ENCODE measurements around the gene SRRM4. TPM values are rescaled to one million over a fixed set of nuclear protein-coding genes. Genes with fewer than 3 reads are reported as not detected.

The SRRM4 gene
- total RNA-seq, 1 experiment from 2014 or later: under 0.01 TPM

DNA sequence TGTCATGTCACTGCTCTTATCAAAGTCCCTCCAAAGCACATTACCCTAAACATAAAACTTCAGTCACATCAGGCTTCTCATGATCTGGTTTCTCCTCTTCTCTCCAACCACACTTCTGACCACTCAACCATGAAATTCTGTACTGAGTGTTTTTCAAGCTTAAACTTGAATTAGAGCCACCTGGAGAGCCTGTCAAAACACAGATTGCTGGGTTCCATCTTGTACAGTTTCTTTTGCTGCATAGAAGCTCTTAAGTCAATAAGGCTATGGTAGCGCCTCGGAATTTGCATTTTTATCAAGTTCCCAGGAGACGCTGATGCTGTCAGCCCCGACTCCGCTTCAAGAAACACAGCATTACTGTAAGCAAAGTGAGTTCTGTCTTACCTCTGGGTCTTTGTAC, 16.4 kb upstream of the SRRM4 start:
- intact Hi-C loops (cut with micrococcal nuclease): no loop called here
- H3K27me3 ChIP-seq (ENCODE audit: low read length): peaks cover 6% of the 10 kb centered on the region; the same call in 1 of the 2 replicates
- no peaks in the 10 kb centered on the region for H3K79me2 ChIP-seq (ENCODE audit: low read length)
- DNase-seq (no peak), ATAC-seq (no peak)
- H3K9me3 ChIP-seq (ENCODE audit: low read length): no peaks in the 10 kb centered on the region
- H3K4me2 ChIP-seq (ENCODE audit: low read length): no peak overlapping the region
- no peaks in the 10 kb centered on the region for H4K20me1 ChIP-seq (ENCODE audit: low read length)
- H2AFZ ChIP-seq (ENCODE audit: low read length): no peak overlapping the region
- no peak overlapping the region for H3K9ac ChIP-seq (ENCODE audit: low read length)
- H3K4me3 ChIP-seq (ENCODE audit: low read length): no peak overlapping the region
- CTCF ChIA-PET: no interaction called here
- H3K27ac ChIP-seq (ENCODE audit: low read length): no peak overlapping the region
- no peaks in the 10 kb centered on the region for H3K36me3 ChIP-seq (ENCODE audit: low read depth, low read length)
- no peaks in the 10 kb centered on the region for H3K4me1 ChIP-seq (ENCODE audit: insufficient read depth, low read length)
- BruUV-seq (replicated peaks): no TSS peak
- no peak for TF ChIP-seq CTCF (conservative IDR thresholded peaks at IDR 0.05; ENCODE audit: low read depth, low read length)
- TF ChIP-seq EZH2phosphoT487 (IDR thresholded peaks at IDR 0.05; ENCODE audit: borderline replicate concordance, low read length): no peak
- no peak for TF ChIP-seq EZH2 (IDR thresholded peaks at IDR 0.05; ENCODE audit: low read length, unreplicated experiment)
- H3F3A ChIP-seq (ENCODE audit: low read length, unreplicated experiment): no peaks in the 10 kb centered on the region
- no peaks in the 10 kb centered on the region for H3K9me2 ChIP-seq (replicated peaks; ENCODE audit: low read length)
- POLR2A ChIA-PET (ENCODE audit: unreplicated experiment): no interaction called here

- BruUV-seq (replicated peaks): no TSS peak
- CTCF ChIA-PET: no interaction called here
These were observed 10.5 kb upstream of the SRRM4 start for GRCh38 chr12:118970856-118971255.

More at GRCh38 chr12:118970856-118971255, 10.5 kb upstream of the SRRM4 start:
- intact Hi-C loops (cut with micrococcal nuclease): no loop called here
- no peak for ATAC-seq
- H3K79me2 ChIP-seq (ENCODE audit: low read length): no peaks in the 10 kb centered on the region
- no peak overlapping the region for H3K4me3 ChIP-seq (ENCODE audit: low read length)
- no peak for TF ChIP-seq EZH2 (IDR thresholded peaks at IDR 0.05; ENCODE audit: low read length, unreplicated experiment)
- no peak for TF ChIP-seq EZH2phosphoT487 (IDR thresholded peaks at IDR 0.05; ENCODE audit: borderline replicate concordance, low read length)
- no peak for TF ChIP-seq CTCF (conservative IDR thresholded peaks at IDR 0.05; ENCODE audit: low read depth, low read length)
- no peak overlapping the region for H3K9ac ChIP-seq (ENCODE audit: low read length)
- H3K4me2 ChIP-seq (ENCODE audit: low read length): no peak overlapping the region
- H3K4me1 ChIP-seq (ENCODE audit: insufficient read depth, low read length): no peaks in the 10 kb centered on the region
- H3K27ac ChIP-seq (ENCODE audit: low read length): no peak overlapping the region
- POLR2A ChIA-PET (ENCODE audit: unreplicated experiment): no interaction called here
- no peak overlapping the region for H2AFZ ChIP-seq (ENCODE audit: low read length)
- H3K36me3 ChIP-seq (ENCODE audit: low read depth, low read length): no peaks in the 10 kb centered on the region
- H4K20me1 ChIP-seq (ENCODE audit: low read length): no peaks in the 10 kb centered on the region
- no peaks in the 10 kb centered on the region for H3F3A ChIP-seq (ENCODE audit: low read length, unreplicated experiment)
- peaks cover 6% of the 10 kb centered on the region; the same call in 1 of the 2 replicates for H3K27me3 ChIP-seq (ENCODE audit: low read length)
- DNase-seq: no peak
- H3K9me3 ChIP-seq (ENCODE audit: low read length): no peaks in the 10 kb centered on the region
- no peaks in the 10 kb centered on the region for H3K9me2 ChIP-seq (replicated peaks; ENCODE audit: low read length)
